H1 (cell line): Measurements from ENCODE around the gene ZFR. TPM values are rescaled to one million over a fixed set of nuclear protein-coding genes. Genes with fewer than 3 reads are reported as not detected.

Experiments
- CTCF ChIA-PET: fragments of 300-600 bp; sonication (Branson Sonifier 250); formaldehyde crosslinking; loops from one replicate; lab custom pipeline; 2021; ENCODE audit not compliant: partially characterized antibody; lab: Charles Lee
- POLR2A ChIA-PET: fragments of 300-600 bp; sonication (Branson Sonifier 250); formaldehyde crosslinking; loops from one replicate; lab custom pipeline; 2021; ENCODE audit warnings: inconsistent platforms; ENCODE audit not compliant: partially characterized antibody; lab: Charles Lee
- DNase-seq, 2 experiments: peaks; one replicate each; pipeline versions ENCODE4 v3.0.0 to v3.0.0-alpha.2; 2010 to 2022; ENCODE audit warnings: low spot score in 2 of 2, low read depth in 1 of 2, mixed read lengths in 1 of 2
- FAIRE-seq: peaks from 2 replicates; lab custom pipeline; 2011; peaks lifted over from hg19 to GRCh38; lab: Jason Lieb, UNC
- H2AFZ ChIP-seq: 2 replicates; pipeline ENCODE4 v1.8.1; 2012; ENCODE audit warnings: low read length, inconsistent platforms
- H2AK5ac ChIP-seq: 2 replicates; pipeline ENCODE4 v1.6.1; 2013; ENCODE audit warnings: low read depth, low read length
- H2BK120ac ChIP-seq: replicated peaks from 2 replicates; pipeline ENCODE3; 2013; ENCODE audit warnings: low read depth, low read length, inconsistent platforms
- H2BK12ac ChIP-seq: 2 replicates; pipeline ENCODE4 v1.6.1; 2013; ENCODE audit warnings: low read depth, low read length
- H2BK15ac ChIP-seq: 2 replicates; pipeline ENCODE4 v1.6.1; 2013; ENCODE audit warnings: low read length
- H2BK20ac ChIP-seq: 2 replicates; pipeline ENCODE4 v1.6.1; 2013; ENCODE audit warnings: low read length
- H2BK5ac ChIP-seq: 2 replicates; pipeline ENCODE4 v1.6.1; 2013; ENCODE audit warnings: low read depth, low read length
- H3K14ac ChIP-seq: 2 replicates; pipeline ENCODE4 v1.6.1; 2013; ENCODE audit warnings: inconsistent platforms; ENCODE audit not compliant: insufficient read length
- H3K18ac ChIP-seq: 2 replicates; pipeline ENCODE4 v1.6.1; 2013; ENCODE audit warnings: low read length; ENCODE audit errors: extremely low read depth
- H3K23ac ChIP-seq: 2 replicates; pipeline ENCODE4 v1.6.1; 2013; ENCODE audit warnings: inconsistent platforms; ENCODE audit not compliant: insufficient read length
- H3K23me2 ChIP-seq: 2 replicates; pipeline ENCODE4 v1.6.1; 2013; ENCODE audit warnings: low read depth, low read length
- H3K27ac ChIP-seq: 2 replicates; pipeline ENCODE4 v1.6.1; 2011; ENCODE audit warnings: low read depth, low read length, inconsistent platforms
- H3K27me3 ChIP-seq, 4 experiments: replicated peaks in 1 of 4; 1 replicate in 1 of 4; 2 replicates in 3 of 4; pipeline versions ENCODE4 v1.6.1 to v1.8.1; 2011 to 2013; ENCODE audit warnings: low read length in 3 of 4, mild to moderate bottlenecking in 3 of 4, inconsistent platforms in 2 of 4, mixed read lengths in 2 of 4, moderate library complexity in 1 of 4; ENCODE audit not compliant: control insufficient read depth in 3 of 4, insufficient read depth in 3 of 4; ENCODE audit errors: extremely low read depth in 1 of 4
- H3K36me3 ChIP-seq, 4 experiments: 2 replicates each; pipeline versions ENCODE4 v1.6.1 to v1.8.1; 2011 to 2013; ENCODE audit warnings: mild to moderate bottlenecking in 4 of 4, low read length in 3 of 4, moderate library complexity in 2 of 4, control low read depth in 1 of 4, inconsistent platforms in 1 of 4; ENCODE audit not compliant: insufficient read depth in 4 of 4, control insufficient read depth in 2 of 4
- H3K4ac ChIP-seq: replicated peaks from 2 replicates; pipeline ENCODE3; 2013; ENCODE audit warnings: low read length, low read depth, mixed read lengths, inconsistent platforms; ENCODE audit not compliant: insufficient read length
- H3K4me1 ChIP-seq, 4 experiments: replicated peaks in 1 of 4; 1 replicate in 1 of 4; 2 replicates in 3 of 4; pipeline versions ENCODE4 v1.6.1 to v1.8.1; 2011 to 2013; ENCODE audit warnings: low read length in 3 of 4, inconsistent platforms in 2 of 4, mixed read lengths in 1 of 4; ENCODE audit not compliant: insufficient read depth in 4 of 4, control insufficient read depth in 3 of 4
- H3K4me2 ChIP-seq, 2 experiments: 2 replicates each; pipeline versions ENCODE4 v1.6.1 to v1.8.1; 2011 to 2013; ENCODE audit warnings: low read depth in 2 of 2, low read length in 2 of 2, control low read depth in 1 of 2, inconsistent platforms in 1 of 2, mild to moderate bottlenecking in 1 of 2; ENCODE audit not compliant: insufficient read depth in 1 of 2
- H3K4me3 ChIP-seq, 4 experiments: fragments of 200-600, 300-600 bp in 1 of 4; sonication (generic), shearing (Covaris generic), sonication (Bioruptor Twin) in 1 of 4; 2 replicates each; pipeline versions ENCODE4 v1.5.1 to v1.8.1; 2011 to 2016; ENCODE audit warnings: low read length in 4 of 4, low read depth in 3 of 4, control low read depth in 2 of 4, inconsistent platforms in 2 of 4, mild to moderate bottlenecking in 2 of 4, mixed read lengths in 1 of 4, moderate library complexity in 1 of 4; ENCODE audit not compliant: insufficient read depth in 2 of 4; ENCODE audit errors: extremely low read depth in 1 of 4
- H3K56ac ChIP-seq: replicated peaks from 2 replicates; pipeline ENCODE3; 2013; ENCODE audit warnings: low read depth, mild to moderate bottlenecking, mixed read lengths, low read length, inconsistent platforms; ENCODE audit not compliant: insufficient read length
- H3K79me1 ChIP-seq: 2 replicates; pipeline ENCODE4 v1.6.1; 2013; ENCODE audit warnings: low read depth, low read length, control low read depth
- H3K79me2 ChIP-seq, 2 experiments: 2 replicates each; pipeline versions ENCODE4 v1.6.1 to v1.8.1; 2012 to 2013; ENCODE audit warnings: low read length in 2 of 2, mild to moderate bottlenecking in 2 of 2, inconsistent platforms in 1 of 2; ENCODE audit not compliant: insufficient read depth in 2 of 2, control insufficient read depth in 1 of 2
- H3K9ac ChIP-seq, 4 experiments: replicated peaks in 1 of 4; 1 replicate in 1 of 4; 2 replicates in 3 of 4; pipeline versions ENCODE4 v1.6.1 to v1.8.1; 2011 to 2013; ENCODE audit warnings: low read depth in 3 of 4, low read length in 3 of 4, control low read depth in 2 of 4, mild to moderate bottlenecking in 2 of 4, moderate library complexity in 2 of 4, inconsistent platforms in 1 of 4; ENCODE audit errors: extremely low read depth in 1 of 4
- H3K9me3 ChIP-seq, 2 experiments: 2 replicates each; pipeline versions ENCODE4 v1.6.1 to v1.8.1; 2012 to 2013; ENCODE audit warnings: mild to moderate bottlenecking in 2 of 2, moderate library complexity in 2 of 2, control low read depth in 1 of 2, inconsistent platforms in 1 of 2, low read depth in 1 of 2, low read length in 1 of 2, mixed read lengths in 1 of 2; ENCODE audit not compliant: insufficient read depth in 2 of 2
- H4K20me1 ChIP-seq, 2 experiments: replicated peaks in 1 of 2; 2 replicates each; pipeline versions ENCODE3 to v1.8.1; 2011 to 2013; ENCODE audit warnings: inconsistent platforms in 2 of 2, low read length in 2 of 2, mild to moderate bottlenecking in 1 of 2; ENCODE audit not compliant: insufficient read depth in 2 of 2, control insufficient read depth in 1 of 2
- H4K5ac ChIP-seq: 2 replicates; pipeline ENCODE4 v1.6.1; 2013; ENCODE audit warnings: low read length, low read depth, mixed read lengths, inconsistent platforms; ENCODE audit not compliant: insufficient read length
- H4K8ac ChIP-seq: 2 replicates; pipeline ENCODE4 v1.8.0; 2013; ENCODE audit warnings: mild to moderate bottlenecking, moderate library complexity, low read length, inconsistent platforms; ENCODE audit not compliant: insufficient read depth; ENCODE audit errors: extremely low read depth
- H4K91ac ChIP-seq: replicated peaks from 2 replicates; pipeline ENCODE3; 2013; ENCODE audit warnings: low read length, mixed read lengths, inconsistent platforms; ENCODE audit not compliant: insufficient read length
- CBX5 ChIP-seq: fragments of 300-800, 300-1000 bp; sonication (generic); IDR thresholded peaks from 2 replicates; pipeline ENCODE4 v1.7.1; 2016; ENCODE audit warnings: antibody characterized with exemption, low read length, low read depth
- CBX8 ChIP-seq: fragments of 300-800, 300-1000 bp; sonication (generic); IDR thresholded peaks from 2 replicates; pipeline ENCODE4 v1.7.1; 2016; ENCODE audit warnings: low read depth, low read length, borderline replicate concordance
- JUN ChIP-seq: IDR thresholded peaks from 2 replicates; pipeline ENCODE4 v1.6.1; 2011; ENCODE audit warnings: low read depth, mild to moderate bottlenecking, improper control_type of control experiment, low read length
- SIN3A ChIP-seq, 2 experiments: IDR thresholded peaks in 1 of 2; conservative IDR thresholded peaks in 1 of 2; 2 replicates each; pipeline ENCODE4 v1.6.1; 2011 to 2012; ENCODE audit warnings: low read length in 2 of 2, improper control_type of control experiment in 1 of 2, low read depth in 1 of 2, mild to moderate bottlenecking in 1 of 2
- SP2 ChIP-seq: IDR thresholded peaks from 2 replicates; pipeline ENCODE4 v1.6.1; 2012; ENCODE audit warnings: mild to moderate bottlenecking, low read length, inconsistent platforms
- TEAD4 ChIP-seq: IDR thresholded peaks from 2 replicates; pipeline ENCODE4 v1.6.1; 2012; ENCODE audit warnings: low read depth, low read length, inconsistent platforms, mixed read lengths
- USF2 ChIP-seq: IDR thresholded peaks from 2 replicates; pipeline ENCODE4 v1.6.1; 2011; ENCODE audit warnings: low read length, improper control_type of control experiment
- WGBS, 2 experiments: shearing (Covaris generic) in 1 of 2; methylation state at CpG; one replicate each; pipeline versions ENCODE4 v1.1.6 to v1.1.7; 2013 to 2015; ENCODE audit warnings: low lambda C conversion rate in 2 of 2, mixed read lengths in 2 of 2, inconsistent platforms in 1 of 2, low coverage in 1 of 2, missing lambda C conversion rate in 1 of 2; ENCODE audit not compliant: insufficient replicate concordance in 2 of 2, insufficient coverage in 1 of 2, insufficient read length in 1 of 2; ENCODE audit errors: extremely low coverage in 1 of 2, missing lambda C conversion rate in 1 of 2; 5-methylcytosine and 5-hydroxymethylcytosine counted together
- polyA plus RNA-seq, 7 experiments: library from polyadenylated mRNA; depleted of rRNA in 3 of 7; stranded (reverse) in 5 of 7; unstranded in 2 of 7; fragments of >200 nt in 5 of 7; fragments of 200-250 nt in 2 of 7; gene quantifications; 1 replicate in 5 of 7; 2 replicates in 1 of 7; 4 replicates in 1 of 7; pipeline versions ENCODE4 v1.2.1 to v1.2.3, GENCODE V29; 2011 to 2013; ENCODE audit warnings: missing spikeins in 2 of 7, mixed read lengths in 2 of 7
- total RNA-seq: library from RNA; stranded (reverse); fragmentation: NEBNext Ultra II Directional; extraction: Animal tissue kit (Norgen Biotek cat#: 25700); gene quantifications from 2 replicates; pipeline ENCODE4 v1.2.1, GENCODE V29; 2021

ZFR gene
- total and polyA plus RNA-seq, 2 of the 8 experiments (the other 6 are each of a cell fraction or from before 2014, with no cell fraction given) = 68.8 to 92.7 TPM

DNA sequence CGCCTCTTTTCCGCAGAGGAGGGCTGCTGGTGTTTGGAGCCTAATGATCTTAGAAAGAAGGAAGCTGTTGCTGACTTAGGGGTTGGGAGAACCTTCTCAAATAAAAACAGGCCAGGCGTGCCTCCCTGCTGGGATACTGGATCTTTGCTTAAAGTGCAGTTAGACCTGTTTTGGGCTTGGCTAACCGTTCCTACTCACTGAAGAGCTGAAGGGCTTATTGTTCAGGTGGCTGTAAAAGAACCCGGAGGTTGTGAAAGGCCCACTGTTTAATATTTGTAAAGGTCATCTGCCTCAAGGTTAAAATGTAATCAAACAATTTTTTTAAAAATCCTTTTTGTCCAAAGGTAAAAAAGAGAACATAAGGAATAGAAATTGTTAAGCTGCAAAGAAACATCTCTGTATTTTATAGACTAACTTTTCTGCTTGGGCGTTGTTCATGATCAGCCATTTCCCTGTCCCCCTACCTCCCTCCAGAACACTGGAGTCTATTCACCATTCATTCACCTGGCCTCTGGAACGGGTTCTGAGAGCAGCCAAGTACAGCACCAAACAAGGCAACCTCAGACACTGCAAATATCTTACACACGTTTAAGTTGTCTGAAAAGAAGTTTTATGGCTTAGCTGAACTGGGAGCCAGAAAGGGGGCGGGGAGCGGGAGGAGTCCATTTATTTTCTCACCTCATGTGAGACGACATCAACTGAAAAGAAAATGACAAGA, 113.2 kb downstream of the ZFR start:
- ChIA-PET POLR2A (interaction anchor here (0.6 kb wide), 1 partner anchor 155 kb away, joined by 4 read pairs; no protein-coding TSS in a partner anchor), CTCF (interaction anchor here (0.6 to 8.0 kb wide), 14 partner anchors 7 to 1505 kb away, joined by 3 to 117 read pairs (median 6); no protein-coding TSS in a partner anchor)
- Histone ChIP-seq H2BK12ac (no peak overlapping the region), H3K79me2 (no peaks in the 10 kb centered on the region), H3K23ac (no peak overlapping the region), H2AFZ (no peak overlapping the region; the same call in 1 of the 2 replicates), H3K4me2 (no peak overlapping the region), H2BK120ac (no peak overlapping the region), H4K20me1 (no peaks in the 10 kb centered on the region), H4K8ac (no peak overlapping the region), H2BK20ac (no peak overlapping the region), H3K56ac (no peak overlapping the region), H3K4ac (no peak overlapping the region), H4K5ac (no peak overlapping the region), H2BK5ac (no peak overlapping the region), H3K14ac (no peak overlapping the region), H4K91ac (no peak overlapping the region), H2AK5ac (no peak overlapping the region), H2BK15ac (no peak overlapping the region), H3K9ac (no peak overlapping the region), H3K27ac (no peak overlapping the region), H3K27me3 (no peaks in the 10 kb centered on the region), H3K4me1 (no peaks in the 10 kb centered on the region), H3K79me1 (no peaks in the 10 kb centered on the region), H3K18ac (no peak overlapping the region), H3K36me3 (no peaks in the 10 kb centered on the region), H3K4me3 (no peak overlapping the region), H3K23me2 (no peaks in the 10 kb centered on the region), H3K9me3 (no peaks in the 10 kb centered on the region; a peak in 1 of 4 replicates)
- no peak for DNase-seq
- WGBS, 2 experiments = 75% methylated on average over 11 of the region's 11 CpGs; no CpG with 5 or more reads in 1 of the 2 experiments
- TF ChIP-seq TEAD4 (no peak), CBX8 (no peak), JUN (no peak), SIN3A (conservative IDR thresholded peaks at IDR 0.05 in 1 of 2, IDR thresholded peaks at IDR 0.05 in 1 of 2; ENCODE audit: low read depth in 1 of 2, low read length in 2 of 2) (no peak), USF2 (no peak), CBX5 (no peak), SP2 (no peak)
- no peak for FAIRE-seq
